HG03469 (cell line): ENCODE measurements around the gene TAGAP.

Source experiments
- ATAC-seq: cut with Tn5 transposase; IDR thresholded peaks from one replicate; pipeline ENCODE4 v1.9.1; 2021; ENCODE audit warnings: mild to moderate bottlenecking, moderate library complexity, moderate number of reproducible peaks; ENCODE audit not compliant: unreplicated experiment

Gene TAGAP

DNA sequence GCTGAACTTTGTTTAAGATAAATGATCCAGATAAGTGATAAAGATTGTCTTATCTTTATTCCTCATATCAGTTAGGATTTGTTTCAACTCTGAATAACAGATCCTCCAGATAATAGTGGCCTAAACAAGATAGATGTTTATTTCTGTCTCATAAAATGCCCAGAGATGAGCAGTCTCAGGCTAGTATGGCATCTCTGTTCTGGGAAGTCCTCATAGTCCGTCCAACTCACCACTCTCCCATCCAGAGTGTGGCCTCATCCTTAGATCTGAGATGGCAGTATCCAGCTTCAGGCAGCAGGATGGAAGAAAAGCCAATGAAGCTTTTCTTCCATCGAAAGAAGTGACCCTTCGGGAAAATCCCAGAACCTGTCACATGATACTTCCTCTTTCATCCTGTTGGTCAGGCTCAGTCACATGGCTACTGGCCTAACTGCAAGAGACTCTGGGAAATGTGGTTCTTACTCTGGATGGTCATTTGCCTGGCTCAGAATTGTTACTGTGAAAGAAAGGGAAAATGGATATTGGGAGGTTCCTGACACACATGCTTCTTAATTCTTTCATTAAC lies 29.4 kb upstream of the TAGAP start:
- ATAC-seq = no peak

DNA sequence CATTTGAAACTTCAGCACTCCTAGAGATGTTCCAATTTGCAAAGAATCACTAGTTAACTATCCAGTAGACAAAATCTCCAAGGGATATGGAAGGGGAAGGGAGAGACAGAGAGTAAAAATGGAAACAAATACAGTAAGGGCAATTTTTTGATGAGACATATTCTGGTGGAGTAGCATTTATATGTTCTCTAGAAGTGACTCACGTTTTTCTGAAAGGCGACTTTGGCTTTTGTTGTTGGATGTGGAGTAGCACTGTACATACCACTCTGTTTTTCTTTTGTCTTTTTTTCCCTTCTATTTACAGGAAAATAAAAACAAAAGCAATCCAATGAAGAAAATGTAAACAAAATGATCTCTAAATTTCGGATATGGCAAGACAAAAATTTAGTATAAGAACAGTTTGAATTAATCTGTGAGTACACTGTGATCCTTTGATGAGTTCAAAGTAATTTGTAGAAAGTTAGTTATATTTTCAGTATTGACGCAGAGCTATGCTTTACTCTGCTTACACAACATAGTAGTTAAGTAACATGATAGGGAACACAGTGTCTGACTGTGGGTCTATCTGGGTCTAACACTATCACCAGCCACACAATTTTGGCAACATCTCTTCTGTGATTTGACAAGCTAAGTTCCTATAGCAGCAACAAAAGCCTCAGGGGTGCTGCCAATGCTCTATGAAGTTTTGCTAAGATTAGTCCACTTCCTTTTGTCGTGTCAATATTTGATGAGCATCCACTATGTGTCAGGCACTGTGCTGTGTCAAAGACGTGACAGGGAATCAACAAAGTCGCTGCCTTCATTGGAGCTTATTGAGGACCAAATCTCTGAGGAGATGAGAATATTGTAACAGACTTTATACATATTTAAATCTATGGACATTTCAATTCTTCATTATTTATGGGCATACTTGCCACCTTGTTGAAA lies 27.3 kb upstream of the TAGAP start:
- no peak for ATAC-seq

DNA sequence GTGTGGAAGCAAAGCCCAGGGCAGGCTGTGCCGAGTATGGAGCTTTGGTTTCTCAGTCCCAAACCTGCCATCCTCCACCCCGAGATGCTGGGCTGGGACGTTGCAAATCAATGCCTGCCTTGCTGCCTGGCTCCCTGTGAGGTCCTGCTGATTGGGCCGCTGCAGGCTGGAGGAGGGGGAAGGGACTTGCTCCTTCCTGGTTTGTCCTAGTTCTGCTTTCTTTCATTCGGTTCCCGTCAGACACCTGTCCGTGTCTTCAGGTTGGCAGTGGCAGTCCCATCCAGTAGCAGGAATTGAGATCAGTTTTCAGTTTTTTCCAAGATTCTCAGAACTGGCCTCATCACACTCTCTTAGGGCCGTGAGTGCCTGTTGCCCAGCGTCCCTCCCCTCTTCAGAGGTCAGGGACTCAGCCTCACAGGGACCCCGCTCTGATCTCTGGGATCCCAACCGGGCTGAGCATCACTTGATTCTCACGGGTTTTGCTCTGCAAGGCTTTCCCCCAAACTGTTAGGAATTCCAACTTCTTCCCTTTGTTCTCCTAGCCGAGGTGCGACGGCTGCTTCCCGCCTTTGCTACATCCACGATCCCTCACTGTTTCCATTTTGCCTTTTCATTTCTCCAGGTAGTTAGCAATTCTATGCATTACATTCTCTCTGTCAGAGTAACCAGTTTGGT lies 24.2 kb upstream of the TAGAP start:
- no peak for ATAC-seq

DNA sequence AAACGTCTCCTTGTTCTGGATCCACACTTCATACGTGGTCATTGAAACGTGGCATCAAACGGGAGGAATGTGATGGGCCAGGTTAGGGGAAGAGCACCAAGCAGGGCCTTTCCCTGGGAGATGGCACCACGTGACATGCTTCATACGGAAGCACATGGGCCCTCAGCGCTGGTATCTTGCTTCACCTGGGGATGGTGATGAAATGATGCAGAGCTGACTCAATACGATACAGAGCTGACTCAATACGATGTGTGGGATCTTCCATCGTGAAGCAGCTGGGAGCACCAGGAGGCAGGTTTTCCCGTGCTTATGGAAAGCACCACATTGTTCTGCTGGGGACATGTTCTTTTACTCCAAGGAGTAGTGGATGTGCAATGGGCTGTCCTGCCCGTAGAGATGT lies 22.5 kb upstream of the TAGAP start:
- ATAC-seq = no peak

DNA sequence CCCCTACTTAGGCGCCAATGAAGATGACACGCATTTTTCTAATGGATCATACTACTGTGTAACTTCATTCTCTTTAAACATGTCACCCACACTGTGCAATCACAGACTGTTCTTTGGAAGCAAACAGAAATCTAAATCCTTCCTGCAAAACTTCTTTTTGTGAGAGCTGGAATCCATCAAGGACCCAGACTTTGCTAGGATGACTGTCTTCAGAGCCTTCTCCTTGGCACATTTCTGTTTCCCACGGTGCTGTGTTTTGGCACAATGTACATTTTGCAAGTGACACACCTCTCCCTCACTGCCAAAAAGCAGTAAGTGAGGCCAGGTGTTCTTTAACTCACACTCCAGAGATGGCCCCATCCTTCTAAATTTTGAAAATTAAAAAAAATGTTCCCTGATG lies 21.7 kb upstream of the TAGAP start:
- ATAC-seq = no peak

DNA sequence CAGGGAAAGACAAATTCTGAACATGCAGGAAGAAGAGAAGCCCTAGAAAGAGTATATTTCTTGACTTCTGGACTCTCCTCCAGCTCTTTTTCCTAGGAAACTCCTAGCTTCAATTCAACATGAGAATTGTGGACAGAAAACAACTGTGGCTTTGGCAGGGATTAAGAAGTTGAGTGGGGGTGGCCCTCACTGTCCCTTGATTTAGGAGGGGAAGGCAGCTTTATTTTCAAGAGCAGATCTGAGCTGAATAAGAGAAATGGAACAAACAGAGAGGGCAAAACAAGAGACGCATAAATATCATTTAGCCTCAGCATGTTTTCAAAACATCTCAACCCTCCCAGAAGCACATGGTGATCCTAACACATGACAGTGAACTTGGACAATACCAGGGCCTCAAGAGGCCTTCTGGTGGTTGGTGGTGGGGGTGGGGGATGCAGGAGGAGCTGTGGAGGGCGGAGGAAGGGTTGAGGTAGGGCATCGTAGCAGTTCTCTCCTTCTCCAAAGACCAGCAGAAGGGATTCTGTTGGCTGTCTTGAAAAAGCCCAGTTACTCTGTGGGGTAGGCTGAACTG lies 21.1 kb upstream of the TAGAP start:
- ATAC-seq = no peak

DNA sequence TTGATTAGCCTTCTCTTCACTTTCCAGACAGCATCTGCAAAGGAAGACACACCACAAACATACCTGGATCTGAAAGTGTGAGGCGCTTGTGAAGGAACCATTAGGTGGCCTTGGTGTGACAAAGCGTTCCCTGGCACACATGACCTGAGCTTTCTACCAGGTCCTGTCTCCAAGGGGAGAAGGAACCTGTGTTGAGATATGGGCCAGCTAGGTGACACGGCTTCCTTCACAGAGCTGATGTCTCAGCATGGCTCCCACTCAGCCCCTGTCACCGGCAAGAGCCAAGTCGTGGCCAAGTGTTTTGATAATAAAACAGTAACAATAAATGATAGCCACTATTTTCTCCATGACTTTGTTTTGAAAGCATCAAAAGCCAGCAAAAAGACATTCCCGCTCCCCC lies 20.3 kb upstream of the TAGAP start:
- no peak for ATAC-seq

DNA sequence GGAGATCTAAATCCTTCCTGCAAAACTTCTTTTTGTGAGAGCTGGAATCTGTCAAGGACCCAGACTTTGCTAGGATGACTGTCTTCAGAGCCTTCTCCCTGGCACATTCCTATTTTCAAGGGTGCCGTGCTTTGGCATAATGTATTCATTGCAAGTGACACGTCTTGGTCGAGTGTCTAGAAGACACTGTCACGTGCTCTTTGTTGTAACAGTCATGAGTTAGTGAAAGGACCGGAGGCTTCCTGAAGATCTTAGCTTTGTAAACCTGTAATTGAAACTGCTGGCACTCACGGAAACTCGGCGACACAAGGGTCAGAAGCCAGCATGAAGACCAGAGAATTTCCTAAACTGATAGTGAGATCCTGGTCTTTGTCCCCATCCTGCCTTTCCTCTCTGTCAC lies 19.7 kb upstream of the TAGAP start:
- ATAC-seq = no peak

DNA sequence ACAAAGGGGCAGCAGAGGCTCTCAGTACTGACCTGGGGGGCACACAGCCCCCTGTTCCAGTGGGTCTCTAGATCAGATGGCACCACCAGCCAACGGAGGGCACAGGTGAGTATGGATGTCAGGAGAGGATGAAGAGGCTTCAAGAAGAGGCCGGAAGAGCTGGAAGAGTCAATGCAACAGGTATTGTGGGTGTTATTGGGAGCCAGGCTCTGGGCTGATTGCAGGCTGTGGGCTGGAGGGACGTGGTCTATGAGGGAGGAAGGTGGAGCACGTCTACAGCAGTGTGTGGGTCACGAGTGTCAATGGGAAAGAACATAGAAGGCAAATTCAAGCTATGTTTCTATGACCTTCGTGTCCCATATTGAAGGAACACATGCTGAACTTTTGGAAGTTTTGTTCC lies 18.8 kb upstream of the TAGAP start:
- no peak for ATAC-seq

DNA sequence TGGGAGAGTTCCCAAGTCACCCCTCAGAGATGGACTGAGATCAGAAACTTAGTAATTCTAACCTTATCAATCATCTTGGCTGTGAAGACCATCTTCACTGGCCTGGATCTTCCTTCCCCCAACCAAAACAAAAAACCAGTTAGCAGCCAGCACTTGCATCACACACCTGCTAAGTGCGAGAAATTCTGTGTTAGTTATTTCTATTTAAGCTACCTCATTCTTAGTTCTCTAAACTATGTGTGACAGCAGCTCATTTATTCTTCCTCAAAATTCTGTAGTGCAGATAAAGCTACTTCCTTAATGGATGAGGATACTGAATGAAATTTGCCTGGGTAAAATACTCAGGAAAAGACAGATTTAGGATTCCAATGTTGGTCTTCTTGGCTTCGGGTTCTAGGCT lies 18.2 kb upstream of the TAGAP start:
- no peak for ATAC-seq

DNA sequence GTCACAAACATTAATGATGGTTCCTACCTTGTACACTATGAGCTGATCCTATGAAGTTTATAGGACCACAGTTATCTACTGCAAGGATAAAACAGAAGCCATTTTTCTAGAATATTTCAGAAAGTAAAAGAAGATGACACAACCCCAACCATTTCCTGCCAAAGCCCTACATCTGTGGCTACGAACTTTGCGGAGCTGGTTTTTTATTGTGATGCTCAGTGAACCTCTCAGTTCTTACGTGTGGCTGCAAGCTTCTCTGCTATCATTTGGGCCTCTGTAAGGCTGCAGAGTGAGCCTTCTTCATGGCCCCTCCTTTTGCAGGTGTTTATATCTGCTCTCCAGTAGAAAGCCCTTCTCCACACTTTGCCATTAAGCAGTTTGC lies 17.8 kb upstream of the TAGAP start:
- no peak for ATAC-seq

DNA sequence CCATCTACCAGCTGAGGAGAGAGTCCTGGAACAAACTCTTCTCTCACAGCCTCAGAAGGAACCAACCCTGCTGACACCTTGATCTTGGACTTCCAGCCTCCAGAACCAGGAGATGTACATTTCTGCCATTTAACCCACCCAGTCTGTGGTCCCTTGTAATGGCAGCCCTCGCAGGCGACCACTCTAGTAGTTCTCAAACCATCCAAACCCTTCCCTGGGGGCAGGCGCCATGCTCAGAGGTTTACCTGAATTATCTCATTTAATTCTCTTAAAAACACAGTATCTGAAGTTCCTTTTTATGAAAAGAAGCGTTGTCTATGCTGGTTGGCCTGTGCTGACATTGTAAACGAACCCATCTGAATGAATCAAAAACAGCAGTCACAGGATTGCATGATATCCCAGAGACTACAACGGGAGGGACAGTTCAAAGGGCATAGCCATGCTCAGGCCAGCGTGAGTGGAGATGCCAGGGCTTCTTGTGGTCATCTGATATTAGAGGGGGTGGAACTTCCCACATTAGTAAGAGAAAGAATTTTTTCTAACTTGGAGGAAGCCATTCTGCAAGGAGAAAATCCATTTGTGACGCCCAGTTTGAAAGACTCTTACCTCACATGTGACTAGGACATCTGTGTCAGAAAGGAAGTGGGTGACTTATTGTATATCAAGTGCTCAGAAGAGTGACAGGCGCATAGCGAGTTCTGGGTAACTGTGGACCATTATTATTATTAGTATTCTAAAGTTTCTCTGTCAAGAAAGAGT lies 17.2 kb upstream of the TAGAP start:
- no peak for ATAC-seq

DNA sequence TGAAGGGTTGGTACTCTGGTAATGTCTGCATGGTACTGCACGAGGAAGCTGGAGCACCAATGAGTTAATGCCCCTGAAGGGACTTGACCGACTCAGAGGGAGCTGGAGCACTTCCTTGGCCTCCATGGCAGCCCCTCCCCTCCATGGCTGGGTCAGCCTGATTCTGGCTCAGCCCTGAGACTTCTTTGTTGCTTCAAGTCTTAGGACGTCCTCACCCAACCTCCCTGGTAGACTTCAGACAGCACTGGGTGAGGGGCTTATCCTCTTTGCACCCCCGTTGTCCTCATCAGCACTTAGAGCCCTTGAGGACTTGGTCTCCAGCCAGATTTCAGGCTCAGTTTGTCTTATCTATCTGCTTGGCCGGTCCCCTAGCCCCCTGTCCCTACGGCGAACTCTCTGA lies 16.4 kb upstream of the TAGAP start:
- ATAC-seq = no peak

DNA sequence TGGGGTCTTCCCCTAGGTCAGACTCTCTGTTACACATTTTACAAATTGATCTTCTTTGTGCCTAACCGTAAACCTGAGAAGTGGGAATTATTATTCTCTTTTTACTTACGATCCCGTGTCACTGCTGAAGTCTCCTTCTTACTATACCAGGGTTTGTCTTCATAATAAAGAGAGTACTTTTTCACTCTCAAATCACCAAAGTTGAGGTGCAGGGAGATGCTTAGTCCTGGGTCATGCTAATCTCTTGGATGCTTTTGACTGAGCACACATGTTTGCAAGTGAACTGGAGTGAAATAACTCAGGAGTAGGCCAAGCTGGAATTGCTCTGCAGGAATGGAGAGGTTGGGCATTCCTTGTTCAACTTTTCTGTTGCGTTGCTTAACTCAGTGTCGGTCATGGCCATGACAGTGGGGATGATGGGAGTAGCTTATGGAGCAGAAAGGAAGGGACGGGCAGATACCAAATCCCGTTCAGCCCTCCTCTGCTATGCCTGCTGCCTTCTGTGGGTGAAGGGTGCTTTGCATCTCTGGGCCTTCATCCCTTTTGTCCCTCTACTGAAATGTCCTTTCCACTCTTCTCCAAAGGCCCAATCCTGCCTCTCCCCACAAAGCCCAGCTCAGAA lies 15.2 kb upstream of the TAGAP start:
- ATAC-seq = no peak

DNA sequence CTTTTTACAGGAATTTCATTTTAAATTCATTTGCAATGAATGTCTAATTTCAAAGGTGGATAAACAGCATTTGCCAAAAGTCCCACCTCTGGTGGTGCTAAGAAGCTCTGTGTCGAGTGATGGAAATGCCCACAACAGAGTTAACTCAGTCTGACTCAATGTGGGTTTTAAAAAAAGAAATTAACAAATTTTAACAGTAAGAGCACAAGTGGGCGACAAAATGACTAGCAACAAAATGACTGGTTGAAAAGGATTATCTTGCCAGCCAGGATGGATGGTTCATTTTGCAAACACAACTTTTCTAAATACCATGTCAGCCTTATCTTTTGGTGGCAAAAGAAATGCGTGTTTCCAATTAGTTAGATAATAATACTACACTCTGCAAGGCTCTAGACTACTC lies 14.3 kb upstream of the TAGAP start:
- ATAC-seq = no peak

DNA sequence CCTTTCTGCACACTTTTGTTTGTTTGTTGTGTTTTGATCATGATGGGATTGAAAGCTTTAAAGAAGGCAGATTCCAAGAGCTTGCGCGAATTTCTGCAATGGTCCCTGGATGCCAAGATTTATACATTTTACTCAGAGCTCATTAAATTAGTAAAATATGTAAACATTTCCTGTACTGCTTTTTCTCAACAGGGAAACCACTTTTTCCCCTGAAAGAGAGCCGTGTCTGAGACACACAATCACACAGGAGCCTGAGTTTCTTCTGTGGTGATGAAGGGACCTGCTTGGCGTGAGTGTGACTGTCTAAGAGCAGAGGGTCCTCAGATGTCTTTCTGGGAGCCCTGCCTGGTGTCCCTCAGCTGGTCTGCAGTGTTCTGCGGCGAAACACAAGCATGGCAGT lies 12.1 kb upstream of the TAGAP start:
- ATAC-seq = no peak

DNA sequence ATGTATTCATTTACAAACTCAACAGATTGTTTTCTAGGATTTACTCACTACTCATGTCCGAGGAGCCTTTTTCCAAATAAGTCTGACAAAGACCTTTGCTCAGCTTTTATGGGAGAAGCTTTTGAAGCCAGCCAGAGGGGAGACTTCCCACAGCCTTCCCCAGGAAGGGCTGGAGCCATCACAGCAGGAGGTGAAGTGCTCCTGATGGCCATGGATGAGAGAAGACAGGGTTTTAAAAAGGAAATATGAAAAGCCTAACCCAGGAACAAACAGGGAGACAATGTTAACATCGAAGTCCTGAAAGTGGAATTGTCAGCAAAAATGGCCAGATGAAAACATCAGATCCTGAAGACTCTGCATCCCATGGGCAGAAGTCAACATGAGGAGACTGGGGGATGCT lies 11.6 kb upstream of the TAGAP start:
- ATAC-seq = no peak

DNA sequence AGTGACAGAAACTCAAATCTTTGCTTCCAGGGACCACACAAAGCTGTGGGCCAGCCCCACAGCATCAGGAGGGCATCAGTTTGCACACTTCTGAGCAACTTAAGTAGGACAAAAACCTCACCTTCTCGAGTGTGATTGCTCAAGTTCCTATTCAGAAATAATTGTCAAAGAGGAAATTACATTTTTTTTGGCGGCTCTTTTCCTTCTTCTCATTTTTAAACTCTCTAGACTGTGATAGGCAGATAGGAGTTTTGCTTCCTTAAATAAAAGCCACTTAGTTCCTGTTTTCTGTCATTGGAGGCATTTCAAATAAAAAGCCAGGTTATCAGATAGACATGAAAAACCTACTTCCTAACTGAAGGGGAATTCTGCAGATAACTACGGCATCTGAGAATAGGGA lies 11.2 kb upstream of the TAGAP start:
- no peak for ATAC-seq

DNA sequence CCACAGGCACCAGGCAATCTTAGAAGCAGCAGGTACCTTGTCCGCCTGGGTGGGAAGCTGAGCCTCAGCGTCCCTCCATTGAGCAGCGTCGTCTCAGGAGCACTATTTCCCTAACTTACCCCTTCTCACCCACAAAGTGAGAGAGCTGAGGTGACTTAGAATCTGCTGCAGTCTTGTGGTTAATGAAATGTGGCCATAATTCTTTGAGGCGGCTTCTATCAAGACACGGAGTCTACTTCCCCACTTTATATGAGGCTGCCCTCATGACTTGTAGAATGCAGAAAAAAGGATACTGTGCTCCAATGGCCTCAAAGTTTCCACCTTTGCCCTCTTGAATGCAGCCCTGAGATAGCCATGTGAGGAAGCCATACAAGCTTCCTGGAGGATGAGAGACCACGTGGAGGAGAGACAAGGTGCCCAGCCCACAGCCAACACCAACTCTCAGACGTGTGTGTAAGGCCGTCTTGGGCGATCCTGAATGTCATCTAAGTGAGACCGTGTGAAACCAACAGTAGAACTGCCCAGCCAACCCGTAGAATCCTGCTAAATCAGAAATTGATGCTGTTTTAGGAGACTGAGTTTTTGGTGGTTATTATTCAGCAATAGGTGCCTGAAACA lies 9.1 kb upstream of the TAGAP start:
- ATAC-seq = no peak

DNA sequence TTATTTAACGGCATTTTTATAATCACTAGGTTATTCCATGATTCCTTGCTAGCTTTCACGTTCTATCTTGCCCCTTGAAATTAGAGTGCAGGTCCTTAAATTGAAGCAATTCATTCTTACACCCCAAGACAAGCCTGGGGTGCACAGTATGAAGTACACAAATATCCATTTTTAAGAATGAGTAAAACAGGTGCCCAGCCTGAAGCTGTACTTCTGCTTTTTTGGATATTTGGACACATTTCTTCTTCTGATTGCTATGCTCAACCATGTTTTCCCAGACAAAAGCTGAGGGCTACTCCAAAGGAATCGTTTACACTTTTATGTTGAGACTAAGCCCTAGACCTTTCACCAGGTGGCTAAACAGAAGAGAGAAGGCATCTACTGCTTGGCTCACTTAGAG lies 7.9 kb upstream of the TAGAP start:
- no peak for ATAC-seq
